ENCODE results near the gene STK10.

GRCh38 chr5:172175263-172175719 is 12.7 kb downstream of the STK10 start:
- no peak for TF ChIP-seq CTCF (conservative IDR thresholded peaks at IDR 0.05; ENCODE audit: low read depth, low read length)
- no peak for TF ChIP-seq EZH2 (IDR thresholded peaks at IDR 0.05; ENCODE audit: low read length, unreplicated experiment)
- no peak for TF ChIP-seq EZH2phosphoT487 (IDR thresholded peaks at IDR 0.05; ENCODE audit: borderline replicate concordance, low read length)

Data from PC-3 (cell line).